ENCODE data around the gene RPLP2. TPM values are rescaled to one million over a fixed set of nuclear protein-coding genes. Genes with fewer than 3 reads are reported as not detected.

RPLP2 gene
- total RNA-seq, 1 experiment from 2014 or later: 2,582 TPM

GRCh38 chr11:831118-831864 is 21.5 kb downstream of the RPLP2 start:
- Mint-ChIP-seq H3K36me3 (no peaks in the 10 kb centered on the region), H3K27ac (no peak overlapping the region), H3K4me1 (peaks cover 45% of the 10 kb centered on the region), H3K9me3 (no peaks in the 10 kb centered on the region), H3K4me3 (peak overlapping the region; percentile 69), H3K27me3 (ENCODE audit: low read depth) (peaks cover 33% of the 10 kb centered on the region)
- TF ChIP-seq TEAD1 (CRISPR knock-in tag; IDR thresholded peaks at IDR 0.05): 0 out of 2 replicates have a peak, but pooled peaks have one; percentile 5
- no peak for TF ChIP-seq MYBL2 (CRISPR knock-in tag; IDR thresholded peaks at IDR 0.05)
- 0 out of 2 replicates have a peak, but pooled peaks have one; percentile 6 for TF ChIP-seq FOXP1 (CRISPR knock-in tag; IDR thresholded peaks at IDR 0.05; ENCODE audit: borderline replicate concordance)
- TF ChIP-seq NR3C1 (CRISPR knock-in tag; conservative IDR thresholded peaks at IDR 0.05; ENCODE audit: low read depth): no peak
- no peak for TF ChIP-seq FOXJ3 (CRISPR knock-in tag; IDR thresholded peaks at IDR 0.05; ENCODE audit: borderline replicate concordance)
- ATAC-seq: no peak
- CTCF ChIA-PET: interaction anchor here (0.7 to 7.7 kb wide), 8 partner anchors 7 to 277 kb away, joined by 3 to 82 read pairs (median 12); partner anchors contain the start of genes PNPLA2, POLR2L and TSPAN4
- DNase-seq (ENCODE audit: low spot score): no peak
- POLR2A ChIA-PET: interaction anchor here (1.1 to 4.7 kb wide), 6 partner anchors 12 to 40 kb away, joined by 3 to 38 read pairs (median 5); partner anchors contain the start of genes PIDD1, PNPLA2, RPLP2 and TSPAN4

GRCh38 chr11:831961-832528 is 22.3 kb downstream of the RPLP2 start:
- H3K36me3 Mint-ChIP-seq: no peaks in the 10 kb centered on the region
- CTCF ChIA-PET: interaction anchor here (0.6 to 7.7 kb wide), 5 partner anchors 10 to 93 kb away, joined by 3 to 82 read pairs (median 10); partner anchors contain the start of genes AP2A2, POLR2L and TSPAN4
- no peak overlapping the region for H3K27ac Mint-ChIP-seq

More at GRCh38 chr11:831961-832528, 22.3 kb downstream of the RPLP2 start:
- POLR2A ChIA-PET: interaction anchor here (1.6 to 4.7 kb wide), 3 partner anchors 12 to 23 kb away, joined by 3 to 38 read pairs (median 35); partner anchors contain the start of genes PNPLA2, RPLP2 and TSPAN4
- DNase-seq (ENCODE audit: low spot score) (no peak), ATAC-seq (no peak)
- H3K9me3 Mint-ChIP-seq: no peaks in the 10 kb centered on the region
- peak overlapping the region; percentile 69 for H3K4me3 Mint-ChIP-seq
- no peak for TF ChIP-seq FOXP4 (CRISPR knock-in tag; IDR thresholded peaks at IDR 0.05)
- no peak for TF ChIP-seq NFE2L1 (CRISPR knock-in tag; IDR thresholded peaks at IDR 0.05)
- TF ChIP-seq USF1 (CRISPR knock-in tag; IDR thresholded peaks at IDR 0.05): 0 out of 2 replicates have a peak, but pooled peaks have one; percentile 12
- 0 out of 2 replicates have a peak, but pooled peaks have one; percentile 1 for TF ChIP-seq FOXP1 (CRISPR knock-in tag; IDR thresholded peaks at IDR 0.05; ENCODE audit: borderline replicate concordance)
- TF ChIP-seq TCF7 (CRISPR knock-in tag; IDR thresholded peaks at IDR 0.05; ENCODE audit: low read depth): no peak
- TF ChIP-seq ZNF232 (CRISPR knock-in tag; IDR thresholded peaks at IDR 0.05): no peak
- TF ChIP-seq ZNF532 (CRISPR knock-in tag; IDR thresholded peaks at IDR 0.05; ENCODE audit: borderline replicate concordance): no peak
- H3K27me3 Mint-ChIP-seq (ENCODE audit: low read depth): peaks cover 33% of the 10 kb centered on the region
- H3K4me1 Mint-ChIP-seq: peaks cover 41% of the 10 kb centered on the region
